ENCODE data around the gene RTF1. TPM values are rescaled to one million over a fixed set of nuclear protein-coding genes. Genes with fewer than 3 reads are reported as not detected.
"Not testable (repeated sequence)": the region's sequence is repeated elsewhere in the genome, so short reads cannot be mapped to it uniquely, and the experiment has no call there.

Gene RTF1
- total RNA-seq (2014; rRNA removed; shearing (Covaris generic); ENCODE audit: low replicate concordance) = 25.1 and 26.5 TPM in 2 replicates

- DNase-seq = peak; percentile 89
- H3K9me3 ChIP-seq = no peaks in the 10 kb centered on the region
- peak within 1 kb of the TSS; percentile 86 for H3K4me3 ChIP-seq
- no peaks in the 10 kb centered on the region for H3K36me3 ChIP-seq
- H3K27me3 ChIP-seq = no peaks in the 10 kb centered on the region
Measured at GRCh38 chr15:41416742-41417417, at the start of gene RTF1. RTF1 (plus strand) TSS chr15:41417095; CDS start chr15:41417116, 21 bp downstream.

- no peak for DNase-seq
- no peak overlapping the region for H3K4me3 ChIP-seq
- peaks cover 72% of the 10 kb centered on the region for H3K36me3 ChIP-seq
- no peaks in the 10 kb centered on the region for H3K9me3 ChIP-seq
- no peaks in the 10 kb centered on the region for H3K27me3 ChIP-seq
Measured at GRCh38 chr15:41367418-41367817, 49.5 kb upstream of the RTF1 start.

DNA sequence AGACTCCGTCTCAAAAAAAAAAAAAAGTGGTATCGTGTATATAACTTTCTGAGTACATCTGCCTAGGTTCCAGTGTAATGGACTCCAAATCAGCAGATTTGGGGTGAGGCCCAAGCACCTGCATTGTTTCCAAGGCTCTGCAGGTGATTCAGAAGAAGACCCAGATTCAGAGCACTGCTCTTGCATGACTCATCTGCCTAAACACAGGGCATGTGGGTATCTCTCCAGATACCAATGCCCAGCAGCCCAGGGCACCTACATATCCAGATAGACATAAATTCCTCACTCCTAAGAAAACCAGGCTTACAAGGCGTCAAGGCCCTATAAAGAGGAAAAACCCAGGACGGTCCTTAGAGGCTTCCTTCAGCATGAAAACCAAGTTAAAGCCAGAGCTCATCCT is 38.9 kb upstream of the RTF1 start:
- H3K4me3 ChIP-seq = no peak overlapping the region
- no peaks in the 10 kb centered on the region for H3K9me3 ChIP-seq
- H3K36me3 ChIP-seq = peaks cover 61% of the 10 kb centered on the region
- DNase-seq = no peak
- no peaks in the 10 kb centered on the region for H3K27me3 ChIP-seq

- peaks cover 21% of the 10 kb centered on the region for H3K36me3 ChIP-seq
- not testable (repeated sequence) for DNase-seq, H3K27me3 ChIP-seq, H3K9me3 ChIP-seq, H3K4me3 ChIP-seq
Measured at GRCh38 chr15:41383974-41384749, 32.7 kb upstream of the RTF1 start.

DNA sequence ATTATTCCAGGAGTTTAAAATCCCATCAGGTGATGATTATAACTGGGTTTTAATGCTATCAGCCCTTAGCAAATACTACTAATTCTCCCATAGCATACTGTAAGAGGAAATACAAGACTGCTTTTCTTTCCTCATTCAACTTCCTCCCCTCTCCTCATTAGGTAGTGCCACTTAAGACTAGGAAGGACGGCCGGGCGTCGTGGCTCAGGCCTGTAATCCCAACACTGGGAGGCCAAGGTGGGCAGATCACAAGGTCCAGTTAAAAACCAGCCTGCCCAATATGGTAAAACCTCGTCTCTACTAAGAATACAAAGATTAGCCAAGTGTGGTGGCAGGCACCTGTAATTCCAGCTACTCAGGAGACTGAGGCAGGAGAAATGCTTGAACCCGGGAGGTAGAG is 29.2 kb upstream of the RTF1 start:
- H3K4me3 ChIP-seq = no peak overlapping the region
- no peaks in the 10 kb centered on the region for H3K36me3 ChIP-seq
- no peak for DNase-seq
- H3K27me3 ChIP-seq = no peaks in the 10 kb centered on the region
- no peaks in the 10 kb centered on the region for H3K9me3 ChIP-seq

DNA sequence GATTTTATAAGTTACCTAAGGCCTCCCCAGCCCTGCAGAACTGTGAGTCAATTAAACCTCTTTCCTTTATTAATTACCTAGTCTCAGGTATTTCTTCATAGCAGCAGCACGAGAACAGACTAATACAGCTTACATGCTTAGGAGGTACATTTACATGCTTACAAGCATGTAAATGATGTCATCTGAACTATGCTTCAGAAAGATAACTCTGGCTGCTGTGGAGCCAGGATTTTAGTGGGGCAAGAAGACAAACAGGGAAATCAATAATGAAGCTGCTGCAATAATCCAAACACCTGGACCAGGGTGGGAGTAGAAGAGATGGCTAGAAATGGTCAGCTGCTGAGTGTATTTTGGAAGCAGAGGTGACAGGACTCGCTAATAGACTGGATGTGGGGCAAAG is 24.2 kb upstream of the RTF1 start:
- no peaks in the 10 kb centered on the region for H3K27me3 ChIP-seq
- DNase-seq = no peak
- no peaks in the 10 kb centered on the region for H3K9me3 ChIP-seq
- H3K4me3 ChIP-seq = no peak overlapping the region
- peaks cover 5% of the 10 kb centered on the region for H3K36me3 ChIP-seq

GRCh38 chr15:41394924-41395323 is 22.0 kb upstream of the RTF1 start:
- Histone ChIP-seq H3K27me3 (no peaks in the 10 kb centered on the region), H3K4me3 (no peak overlapping the region), H3K9me3 (no peaks in the 10 kb centered on the region), H3K36me3 (peaks cover 5% of the 10 kb centered on the region)
- DNase-seq = no peak

DNA sequence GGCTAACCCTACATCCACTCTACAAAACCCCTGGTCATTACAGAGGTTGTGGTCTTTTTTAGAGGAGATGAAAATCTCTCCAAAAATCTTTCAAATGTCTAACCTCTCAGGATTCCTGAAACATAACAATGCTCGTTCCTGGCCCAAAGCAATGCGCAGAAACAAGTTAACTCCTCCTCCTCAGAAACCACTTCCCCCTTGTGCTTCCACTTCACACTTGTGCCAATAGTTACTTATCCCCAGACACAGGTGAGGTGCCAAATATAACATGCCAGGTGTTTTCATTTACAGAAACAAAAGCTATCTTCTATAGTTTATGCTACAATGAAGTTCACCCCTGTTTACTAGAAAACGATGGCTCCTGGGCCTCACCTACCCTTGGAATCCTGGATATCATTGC is 20.8 kb upstream of the RTF1 start:
- Histone ChIP-seq H3K36me3 (peaks cover 5% of the 10 kb centered on the region), H3K27me3 (no peaks in the 10 kb centered on the region), H3K9me3 (no peaks in the 10 kb centered on the region), H3K4me3 (no peak overlapping the region)
- DNase-seq = no peak

- no peaks in the 10 kb centered on the region for H3K9me3 ChIP-seq
- H3K36me3 ChIP-seq = no peaks in the 10 kb centered on the region
- no peaks in the 10 kb centered on the region for H3K27me3 ChIP-seq
- H3K4me3 ChIP-seq = peak overlapping the region; percentile 76
- no peak for DNase-seq
Measured at GRCh38 chr15:41401904-41402267, 15.0 kb upstream of the RTF1 start.

DNA sequence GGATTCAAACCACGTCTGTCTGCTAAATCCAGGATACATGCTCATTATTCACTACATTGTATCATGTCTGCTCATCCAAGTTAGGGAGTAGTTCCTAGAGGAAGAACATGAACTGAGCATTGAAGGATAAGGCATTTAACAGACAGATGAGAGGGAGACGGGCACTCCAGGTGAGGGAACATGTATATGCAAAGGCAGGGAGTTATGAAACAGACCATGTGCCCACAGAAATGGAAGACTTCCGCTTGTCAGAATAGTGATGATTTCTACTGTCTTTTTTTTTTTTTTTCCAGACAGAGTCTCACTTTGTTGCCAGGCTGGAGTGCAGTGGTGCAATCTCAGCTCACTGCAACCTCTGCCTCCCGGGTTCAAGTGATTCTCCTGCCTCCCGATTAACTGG is 9.6 kb upstream of the RTF1 start:
- no peak for DNase-seq
- H3K4me3 ChIP-seq = no peak overlapping the region
- H3K36me3 ChIP-seq = no peaks in the 10 kb centered on the region
- H3K27me3 ChIP-seq = no peaks in the 10 kb centered on the region
- no peaks in the 10 kb centered on the region for H3K9me3 ChIP-seq

GRCh38 chr15:41408234-41408641 is 8.7 kb upstream of the RTF1 start:
- Histone ChIP-seq H3K4me3 (no peak overlapping the region), H3K36me3 (no peaks in the 10 kb centered on the region), H3K27me3 (no peaks in the 10 kb centered on the region), H3K9me3 (no peaks in the 10 kb centered on the region)
- DNase-seq = peak; percentile 49

GRCh38 chr15:41411031-41411430 is 5.9 kb upstream of the RTF1 start:
- Histone ChIP-seq H3K9me3 (no peaks in the 10 kb centered on the region), H3K4me3 (no peak overlapping the region), H3K36me3 (no peaks in the 10 kb centered on the region), H3K27me3 (no peaks in the 10 kb centered on the region)
- no peak for DNase-seq

- H3K36me3 ChIP-seq = no peaks in the 10 kb centered on the region
- H3K9me3 ChIP-seq = no peaks in the 10 kb centered on the region
- DNase-seq = no peak
- H3K27me3 ChIP-seq = no peaks in the 10 kb centered on the region
- H3K4me3 ChIP-seq = no peak overlapping the region
Measured at GRCh38 chr15:41411441-41411840, 5.5 kb upstream of the RTF1 start.

DNA sequence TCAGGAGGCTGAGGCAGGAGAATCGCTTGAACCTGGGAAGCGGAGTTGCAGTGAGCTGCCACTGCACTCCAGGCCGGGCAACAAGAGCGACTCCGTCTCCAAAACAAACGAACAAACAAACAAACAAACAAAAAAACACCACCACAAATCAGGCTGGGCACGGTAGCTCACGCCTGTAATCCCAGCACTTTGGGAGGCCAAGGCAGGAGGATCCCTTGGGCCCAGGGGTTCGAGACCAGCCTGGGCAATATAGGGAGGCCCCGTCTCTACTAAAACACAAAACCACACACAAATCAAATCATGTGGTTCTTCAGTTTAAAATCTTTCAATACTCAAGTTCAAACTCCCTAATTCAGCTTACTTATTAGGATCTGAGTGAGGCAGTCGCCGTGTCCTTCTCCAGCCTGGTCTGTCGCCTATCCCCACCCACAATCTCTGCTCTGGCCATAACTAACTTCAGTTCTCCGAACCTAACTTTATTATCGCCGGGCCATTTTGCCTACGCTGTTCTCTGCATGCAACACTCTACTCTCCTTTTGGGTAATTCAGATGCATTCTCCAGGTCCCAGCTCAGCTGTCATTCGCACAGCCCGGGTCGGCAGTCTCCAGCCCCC is 660 bp upstream of the RTF1 start:
- DNase-seq = no peak
- H3K9me3 ChIP-seq = no peaks in the 10 kb centered on the region
- H3K4me3 ChIP-seq = peak overlapping the region; percentile 86
- H3K27me3 ChIP-seq = no peaks in the 10 kb centered on the region
- H3K36me3 ChIP-seq = no peaks in the 10 kb centered on the region

DNA sequence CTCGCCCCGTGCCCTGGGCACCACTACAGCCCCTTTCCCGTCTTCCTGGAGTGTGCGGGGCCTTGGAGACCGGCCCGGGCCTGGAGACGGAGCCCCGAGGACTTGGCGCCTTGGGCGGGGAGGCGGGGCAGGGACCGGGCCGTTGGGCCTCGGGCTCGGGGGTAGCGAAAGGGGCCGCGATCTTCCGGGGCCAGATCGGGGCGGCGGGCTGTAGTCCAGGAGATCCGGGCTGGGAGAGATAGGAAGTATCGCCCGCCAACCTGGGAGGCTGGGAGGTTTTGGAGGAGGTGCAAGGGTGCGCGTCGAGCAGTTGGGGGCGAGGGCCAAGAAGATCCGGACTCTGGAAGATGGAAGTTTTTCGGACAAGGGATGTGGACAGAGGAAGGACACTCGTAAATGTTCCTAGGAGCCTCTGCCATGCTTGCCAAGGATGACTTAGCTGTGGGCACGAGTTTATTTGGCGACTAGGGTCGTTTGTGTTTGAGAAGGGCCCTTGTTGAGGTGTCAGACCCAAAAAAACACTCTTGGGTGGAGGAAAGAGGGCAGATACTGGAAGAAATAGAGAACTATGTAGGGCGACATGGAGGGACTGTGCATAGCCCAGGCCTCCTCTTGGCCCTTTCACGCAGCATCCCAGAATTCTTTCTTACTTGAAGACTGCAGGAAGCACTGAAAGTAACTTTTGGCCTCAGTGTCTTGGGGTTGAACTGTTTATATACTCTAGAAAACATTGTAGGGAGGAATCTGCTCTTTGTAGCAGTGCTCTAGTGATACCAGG is 712 bp downstream of the RTF1 start:
- H3K4me3 ChIP-seq = peak overlapping the region; percentile 86

DNA sequence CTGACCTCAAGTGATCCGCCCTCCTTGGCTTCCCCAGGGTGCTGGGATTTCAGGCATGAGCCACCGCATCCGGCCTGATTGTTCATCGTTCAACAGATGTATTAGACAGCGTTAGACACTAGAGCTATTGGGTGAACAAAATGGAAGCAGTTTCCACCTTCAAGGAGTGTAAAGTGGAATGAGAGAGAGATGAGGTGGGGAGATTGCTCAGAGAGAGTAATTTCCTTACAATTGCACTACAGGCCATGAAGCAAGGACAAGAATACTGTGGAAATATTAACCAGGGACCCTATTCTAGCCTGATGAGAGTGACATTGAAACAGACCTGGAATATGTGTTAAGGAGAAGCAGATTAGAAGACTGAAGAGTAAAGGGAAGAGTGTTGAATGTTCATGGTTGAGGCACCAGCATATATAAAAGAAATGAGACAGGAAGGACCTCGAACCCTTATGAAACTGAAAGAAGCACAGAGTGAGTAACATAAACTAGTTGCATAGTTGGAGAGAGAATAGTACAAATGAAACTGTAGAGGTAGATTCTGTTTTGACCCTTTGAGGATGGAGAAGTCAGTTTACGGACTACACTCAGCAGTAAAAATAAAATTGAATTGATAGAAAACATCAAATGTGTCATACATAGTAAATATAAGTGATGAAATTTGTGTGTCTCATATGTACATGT is 7.2 kb downstream of the RTF1 start:
- no peaks in the 10 kb centered on the region for H3K9me3 ChIP-seq
- H3K4me3 ChIP-seq = no peak overlapping the region
- DNase-seq = no peak
- peaks cover 2% of the 10 kb centered on the region for H3K36me3 ChIP-seq
- H3K27me3 ChIP-seq = no peaks in the 10 kb centered on the region

More for the DNA sequence above, 712 bp downstream of the RTF1 start:
- H3K9me3 ChIP-seq = no peaks in the 10 kb centered on the region
- H3K36me3 ChIP-seq = no peaks in the 10 kb centered on the region; the same call in 1 of the 2 replicates
- peak; percentile 38 for DNase-seq
- H3K27me3 ChIP-seq = no peaks in the 10 kb centered on the region

Measured in MG63 (cell line).